Sigmoid colon (tissue), 7 donors: ENCODE measurements around the gene TCF20. TPM values are rescaled to one million over a fixed set of nuclear protein-coding genes. Genes with fewer than 3 reads are reported as not detected.

Source experiments
- DNase-seq: peaks from one replicate; pipeline ENCODE4 v3.0.0-alpha.2; 2019
- H3K27ac ChIP-seq, 4 donors: fragments of 200-600 bp; sonication (generic); one replicate each; pipeline ENCODE4 v1.5.1; 2016 to 2019; ENCODE audit warnings: mild to moderate bottlenecking in 1 of 4
- H3K27me3 ChIP-seq, 3 donors: fragments of 200-600 bp; sonication (generic); one replicate each; pipeline ENCODE4 v1.5.1; 2019; ENCODE audit warnings: mild to moderate bottlenecking in 1 of 3
- H3K36me3 ChIP-seq, 4 donors: fragments of 200-600 bp; sonication (generic); one replicate each; pipeline ENCODE4 v1.5.1; 2016 to 2019
- H3K4me1 ChIP-seq, 4 donors: fragments of 200-600 bp; sonication (generic); one replicate each; pipeline ENCODE4 v1.5.1; 2017 to 2019
- H3K4me3 ChIP-seq, 4 donors: fragments of 200-600 bp; sonication (generic); one replicate each; pipeline ENCODE4 v1.5.1; 2017 to 2019; ENCODE audit warnings: mild to moderate bottlenecking in 2 of 4, moderate library complexity in 1 of 4
- H3K9me3 ChIP-seq, 4 donors: fragments of 200-600 bp in 3 of 4; sonication (generic) in 3 of 4; one replicate each; pipeline versions ENCODE4 v1.5.1 to v1.6.1; 2013 to 2019
- EP300 ChIP-seq, 4 donors: sonication (generic); formaldehyde crosslinking; IDR thresholded peaks; one replicate each; pipeline ENCODE4 v1.6.1; 2017; ENCODE audit warnings: antibody characterized with exemption in 4 of 4
- POLR2A ChIP-seq, 2 donors: fragments of 450-650 bp; IDR thresholded peaks; one replicate each; pipeline ENCODE4 v1.6.1; 2016; ENCODE audit warnings: antibody characterized with exemption in 2 of 2, mild to moderate bottlenecking in 2 of 2, moderate library complexity in 2 of 2
- POLR2AphosphoS5 ChIP-seq, 4 donors: sonication (generic); formaldehyde crosslinking; IDR thresholded peaks; one replicate each; pipeline ENCODE4 v1.6.1; 2017; ENCODE audit warnings: antibody characterized with exemption in 4 of 4
- WGBS, 2 donors: extraction: QIAGEN DNeasy Blood & Tissue Kit; methylation state at CpG; one replicate each; pipeline ENCODE4 v1.1.7; 2013; 5-methylcytosine and 5-hydroxymethylcytosine counted together
- intact Hi-C: fragments of 100-400 bp; cut with DNase I; formaldehyde crosslinking; loops from one replicate; pipeline ENCODE4 v1.15.1; 2023
- polyA plus RNA-seq, 3 donors: library from polyadenylated mRNA; stranded (reverse); fragments of 200-250 nt; gene quantifications; one replicate each; pipeline ENCODE4 v1.2.3, GENCODE V29; 2013
- total RNA-seq, 4 donors: library from RNA; depleted of rRNA; stranded (reverse); fragments of >200 nt; gene quantifications; one replicate each; pipeline ENCODE4 v1.1.0, GENCODE V29; 2016
- TF ChIP-seq, protein P1 (sequence below), 4 experiments: fragments of 450-650 bp in 3 of 4; fragments of 200-600 bp in 1 of 4; IDR thresholded peaks; one replicate each; pipeline ENCODE4 v1.5.1; 2016 to 2019; ENCODE audit warnings: antibody characterized with exemption in 4 of 4, mild to moderate bottlenecking in 3 of 4, moderate library complexity in 2 of 4
- donor health status: healthy with polysubstance abuse.
- donor health status: Bipolar disorder and iron deficiency.
- donor health status: healthy.

The TCF20 gene
- total and polyA plus RNA-seq, 7 donors = 10.8 to 31.0 (median 22.5) TPM

DNA sequence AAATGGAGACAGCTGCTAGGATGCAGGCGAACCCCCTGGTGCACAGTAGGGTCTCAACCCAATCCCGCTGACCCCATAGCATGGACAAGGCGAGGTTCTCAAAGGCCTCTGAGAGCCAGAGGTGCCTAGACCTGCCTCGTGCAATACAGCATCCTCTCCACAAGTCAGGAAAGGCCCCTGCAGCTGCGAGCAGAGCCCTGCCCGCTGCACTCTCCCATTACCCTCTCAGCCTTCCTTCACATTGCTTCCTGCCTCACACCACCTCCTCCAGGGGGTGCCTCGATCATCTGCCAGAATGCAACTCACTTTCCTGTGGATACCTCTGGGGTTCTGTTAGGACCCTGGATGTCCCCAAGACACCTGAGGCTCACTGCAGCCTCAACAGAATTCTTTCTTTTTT, 42.8 kb upstream of the TCF20 start:
- WGBS, 2 donors = 61 to 72% methylated on average over 7 of the region's 7 CpGs
- H3K27ac ChIP-seq = no peak overlapping the region

DNA sequence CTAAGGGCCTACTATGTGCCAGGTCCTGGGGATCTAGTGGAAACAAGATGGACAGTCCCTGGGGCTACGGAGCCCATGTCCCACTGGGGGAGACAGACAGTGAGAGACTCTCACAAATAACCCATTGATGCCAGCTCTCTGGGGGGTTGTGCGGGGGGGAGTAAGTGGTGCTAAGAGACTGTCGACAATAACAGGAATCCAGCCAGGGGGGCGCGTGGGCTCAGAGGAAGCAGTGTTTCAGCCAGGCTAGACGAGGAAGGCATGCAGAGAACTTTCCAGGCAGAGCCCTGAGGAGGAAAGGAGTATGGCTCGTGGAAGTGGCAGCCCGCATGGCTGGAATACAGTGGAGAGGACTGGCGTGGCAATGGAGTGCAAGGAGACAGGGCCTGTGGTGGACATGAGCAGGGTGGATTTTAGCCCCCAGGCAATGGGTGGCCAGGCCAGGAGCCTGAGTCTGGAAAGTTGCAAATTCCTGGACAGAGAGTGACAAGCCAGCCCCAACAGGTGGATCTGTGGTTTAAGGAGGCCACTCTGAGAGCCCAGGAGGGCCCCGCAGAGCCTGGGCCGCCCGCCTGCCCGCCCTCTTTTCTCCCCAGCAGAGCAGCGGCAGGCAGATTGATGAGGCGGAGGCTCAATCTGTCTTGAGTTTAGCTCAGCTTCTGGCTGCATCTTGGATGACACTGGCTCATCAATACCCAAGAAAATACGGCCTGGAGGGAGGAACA, 40.0 kb upstream of the TCF20 start:
- Histone ChIP-seq H3K27me3 (peaks cover 0 to 3% (median 0%) of the 10 kb centered on the region in 3 donors), H3K4me3 (no peak overlapping the region), H3K36me3 (no peaks in the 10 kb centered on the region), H3K4me1 (peaks cover 0 to 21% (median 12%) of the 10 kb centered on the region in 4 donors), H3K27ac (no peak overlapping the region), H3K9me3 (no peaks in the 10 kb centered on the region)
- TF ChIP-seq, protein P1, sequence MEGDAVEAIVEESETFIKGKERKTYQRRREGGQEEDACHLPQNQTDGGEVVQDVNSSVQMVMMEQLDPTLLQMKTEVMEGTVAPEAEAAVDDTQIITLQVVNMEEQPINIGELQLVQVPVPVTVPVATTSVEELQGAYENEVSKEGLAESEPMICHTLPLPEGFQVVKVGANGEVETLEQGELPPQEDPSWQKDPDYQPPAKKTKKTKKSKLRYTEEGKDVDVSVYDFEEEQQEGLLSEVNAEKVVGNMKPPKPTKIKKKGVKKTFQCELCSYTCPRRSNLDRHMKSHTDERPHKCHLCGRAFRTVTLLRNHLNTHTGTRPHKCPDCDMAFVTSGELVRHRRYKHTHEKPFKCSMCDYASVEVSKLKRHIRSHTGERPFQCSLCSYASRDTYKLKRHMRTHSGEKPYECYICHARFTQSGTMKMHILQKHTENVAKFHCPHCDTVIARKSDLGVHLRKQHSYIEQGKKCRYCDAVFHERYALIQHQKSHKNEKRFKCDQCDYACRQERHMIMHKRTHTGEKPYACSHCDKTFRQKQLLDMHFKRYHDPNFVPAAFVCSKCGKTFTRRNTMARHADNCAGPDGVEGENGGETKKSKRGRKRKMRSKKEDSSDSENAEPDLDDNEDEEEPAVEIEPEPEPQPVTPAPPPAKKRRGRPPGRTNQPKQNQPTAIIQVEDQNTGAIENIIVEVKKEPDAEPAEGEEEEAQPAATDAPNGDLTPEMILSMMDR (IDR thresholded peaks at IDR 0.05) = no peak
- no peak for TF ChIP-seq EP300 (IDR thresholded peaks at IDR 0.05)
- TF ChIP-seq POLR2A (IDR thresholded peaks at IDR 0.05) = no peak
- WGBS, 2 donors = 87 to 91% methylated on average over 16 of the region's 16 CpGs
- intact Hi-C loops = no loop called here
- no peak for DNase-seq

More for the DNA sequence above, 42.8 kb upstream of the TCF20 start:
- no peak for DNase-seq
- H3K4me3 ChIP-seq = no peak overlapping the region
- no peaks in the 10 kb centered on the region for H3K27me3 ChIP-seq
- no peaks in the 10 kb centered on the region for H3K36me3 ChIP-seq
- intact Hi-C loops = no loop called here
- peaks cover 0 to 41% (median 32%) of the 10 kb centered on the region in 4 donors for H3K4me1 ChIP-seq
- TF ChIP-seq EP300 (IDR thresholded peaks at IDR 0.05) = no peak
- TF ChIP-seq, protein P1 (IDR thresholded peaks at IDR 0.05) = no peak
- TF ChIP-seq POLR2AphosphoS5 (IDR thresholded peaks at IDR 0.05) = no peak
- TF ChIP-seq POLR2A (IDR thresholded peaks at IDR 0.05) = no peak
- H3K9me3 ChIP-seq = no peaks in the 10 kb centered on the region

DNA sequence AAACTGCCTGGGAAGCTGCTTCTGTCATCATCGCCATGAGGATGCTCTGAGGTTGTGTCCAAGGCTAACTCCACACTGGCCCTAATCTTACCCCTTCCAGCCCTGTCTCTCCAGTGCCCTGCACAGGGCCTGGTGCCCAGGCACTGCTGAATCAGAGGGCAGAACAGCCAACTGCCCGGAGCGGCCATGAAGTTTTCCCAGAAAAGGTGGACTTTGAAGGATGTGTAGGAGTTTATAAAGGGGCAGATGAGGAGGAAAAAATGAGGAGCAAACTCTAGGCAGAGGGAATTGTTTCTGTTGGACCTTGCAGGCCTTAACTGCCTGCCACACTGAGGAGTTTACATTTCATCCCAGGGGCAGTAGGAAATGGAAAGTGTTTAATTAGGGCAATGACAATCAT, 39.4 kb upstream of the TCF20 start:
- Histone ChIP-seq H3K36me3 (no peaks in the 10 kb centered on the region), H3K4me3 (no peak overlapping the region), H3K27ac (no peak overlapping the region), H3K9me3 (no peaks in the 10 kb centered on the region), H3K4me1 (peaks cover 0 to 19% (median 12%) of the 10 kb centered on the region in 4 donors), H3K27me3 (peaks cover 0 to 3% (median 0%) of the 10 kb centered on the region in 3 donors)
- DNase-seq = no peak
- intact Hi-C loops = no loop called here
- TF ChIP-seq POLR2AphosphoS5 (IDR thresholded peaks at IDR 0.05) (no peak), EP300 (IDR thresholded peaks at IDR 0.05) (no peak), POLR2A (IDR thresholded peaks at IDR 0.05) (no peak)
- TF ChIP-seq, protein P1 (IDR thresholded peaks at IDR 0.05) = no peak
- WGBS, 2 donors = 92 to 93% methylated on average over 3 of the region's 3 CpGs

DNA sequence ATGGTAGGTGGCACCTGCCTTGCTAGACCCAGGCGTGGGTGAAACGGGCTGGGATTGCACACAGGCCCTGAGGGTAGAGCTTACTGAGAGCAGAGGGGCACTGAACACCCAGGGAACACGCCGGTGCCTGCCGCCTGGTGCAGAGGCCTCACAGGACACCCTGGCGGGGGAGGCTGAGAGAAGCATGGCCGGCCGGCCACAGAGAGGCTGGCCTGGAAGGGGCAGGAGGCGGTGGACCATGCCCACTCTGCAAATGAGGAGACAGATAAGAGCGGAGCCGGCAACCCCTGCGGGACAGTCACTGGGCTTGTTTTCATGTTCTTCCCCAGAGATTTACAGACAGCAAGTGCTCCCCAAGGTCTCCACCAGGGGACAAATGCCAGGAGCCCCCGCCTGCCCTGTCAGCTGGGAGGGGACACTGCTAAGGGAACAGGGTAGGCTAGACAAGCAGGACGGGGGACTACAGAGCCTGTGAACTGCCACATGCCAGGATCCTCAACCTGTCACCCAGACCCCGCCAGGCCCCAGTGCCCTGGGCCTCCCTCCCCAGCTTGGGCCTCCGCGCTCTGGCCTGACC, 38.5 kb upstream of the TCF20 start:
- Histone ChIP-seq H3K36me3 (no peaks in the 10 kb centered on the region), H3K4me1 (peaks cover 0 to 16% (median 6%) of the 10 kb centered on the region in 4 donors), H3K27ac (no peak overlapping the region), H3K9me3 (no peaks in the 10 kb centered on the region), H3K27me3 (peaks cover 0 to 3% (median 0%) of the 10 kb centered on the region in 3 donors), H3K4me3 (no peak overlapping the region)
- DNase-seq = no peak
- no peak for TF ChIP-seq POLR2AphosphoS5 (IDR thresholded peaks at IDR 0.05)
- TF ChIP-seq POLR2A (IDR thresholded peaks at IDR 0.05) = no peak
- TF ChIP-seq, protein P1 (IDR thresholded peaks at IDR 0.05) = no peak
- TF ChIP-seq EP300 (IDR thresholded peaks at IDR 0.05) = no peak
- intact Hi-C loops = no loop called here
- WGBS, 2 donors = 90 to 92% methylated on average over 17 of the region's 17 CpGs
